Measurements from ENCODE around the gene VPS26B. TPM values are rescaled to one million over a fixed set of nuclear protein-coding genes. Genes with fewer than 3 reads are reported as not detected.
"Not testable (repeated sequence)": the region's sequence is repeated elsewhere in the genome, so short reads cannot be mapped to it uniquely, and the experiment has no call there.

VPS26B gene
- total RNA-seq, 1 experiment from 2014 or later, result 25.4 TPM

GRCh38 chr11:134282121-134283045, 57.9 kb downstream of the VPS26B start:
- DNase-seq (ENCODE audit: low spot score), result no peak

- DNase-seq (ENCODE audit: low spot score), result no peak
Observed at GRCh38 chr11:134283461-134284230, 59.2 kb downstream of the VPS26B start.

GRCh38 chr11:134284349-134284748, 59.9 kb downstream of the VPS26B start:
- DNase-seq (ENCODE audit: low spot score), result not testable (repeated sequence)

- no peak for DNase-seq (ENCODE audit: low spot score)
Observed at GRCh38 chr11:134287561-134287960, 63.1 kb downstream of the VPS26B start.

- no peak for DNase-seq (ENCODE audit: low spot score)
Observed at GRCh38 chr11:134288486-134288885, 64.0 kb downstream of the VPS26B start.

- no peak for DNase-seq (ENCODE audit: low spot score)
Observed at GRCh38 chr11:134289167-134289566, 64.7 kb downstream of the VPS26B start.

- no peak for DNase-seq (ENCODE audit: low spot score)
Observed at GRCh38 chr11:134289789-134290188, 65.3 kb downstream of the VPS26B start.

GRCh38 chr11:134290646-134291045, 66.2 kb downstream of the VPS26B start:
- DNase-seq (ENCODE audit: low spot score), result no peak

GRCh38 chr11:134291196-134291595, 66.7 kb downstream of the VPS26B start:
- no peak for DNase-seq (ENCODE audit: low spot score)

- no peak for DNase-seq (ENCODE audit: low spot score)
Observed at GRCh38 chr11:134292661-134293060, 68.2 kb downstream of the VPS26B start.

GRCh38 chr11:134293119-134294113, 68.9 kb downstream of the VPS26B start:
- DNase-seq (ENCODE audit: low spot score), result no peak

GRCh38 chr11:134294664-134295063, 70.2 kb downstream of the VPS26B start:
- DNase-seq (ENCODE audit: low spot score), result no peak

Other genes with a start within 250 kb of the VPS26B start
- gene JAM3, start 155.6 kb upstream of the VPS26B start, total RNA-seq (2014; rRNA removed; shearing (Covaris generic)), result 43.0 and 47.2 TPM in 2 replicates
- 16.8 and 20.1 TPM in 2 replicates for gene NCAPD3, start 704 bp upstream of the VPS26B start, total RNA-seq (2014; rRNA removed; shearing (Covaris generic))
- gene THYN1, start 28.7 kb downstream of the VPS26B start, total RNA-seq (2014; rRNA removed; shearing (Covaris generic)), result 46.6 and 49.3 TPM in 2 replicates
- gene ACAD8, start 28.9 kb downstream of the VPS26B start, total RNA-seq (2014; rRNA removed; shearing (Covaris generic)), result 7.5 and 8.0 TPM in 2 replicates
- not detected in 2 replicates for gene GLB1L3, start 51.7 kb downstream of the VPS26B start, total RNA-seq (2014; rRNA removed; shearing (Covaris generic))
- gene GLB1L2, start 107.3 kb downstream of the VPS26B start, total RNA-seq (2014; rRNA removed; shearing (Covaris generic)), result 4.7 and 6.0 TPM in 2 replicates
- gene B3GAT1, start 187.6 kb downstream of the VPS26B start, total RNA-seq (2014; rRNA removed; shearing (Covaris generic)), result 4.8 and 4.9 TPM in 2 replicates